ENCODE measurements around the gene SPAST. TPM values are rescaled to one million over a fixed set of nuclear protein-coding genes. Genes with fewer than 3 reads are reported as not detected.

SPAST gene
- total and polyA plus RNA-seq, 9 of the 15 experiments (the other 6 are each of a cell fraction or from before 2014, with no cell fraction given): 7.4 to 37.0 (median 19.0) TPM

DNA sequence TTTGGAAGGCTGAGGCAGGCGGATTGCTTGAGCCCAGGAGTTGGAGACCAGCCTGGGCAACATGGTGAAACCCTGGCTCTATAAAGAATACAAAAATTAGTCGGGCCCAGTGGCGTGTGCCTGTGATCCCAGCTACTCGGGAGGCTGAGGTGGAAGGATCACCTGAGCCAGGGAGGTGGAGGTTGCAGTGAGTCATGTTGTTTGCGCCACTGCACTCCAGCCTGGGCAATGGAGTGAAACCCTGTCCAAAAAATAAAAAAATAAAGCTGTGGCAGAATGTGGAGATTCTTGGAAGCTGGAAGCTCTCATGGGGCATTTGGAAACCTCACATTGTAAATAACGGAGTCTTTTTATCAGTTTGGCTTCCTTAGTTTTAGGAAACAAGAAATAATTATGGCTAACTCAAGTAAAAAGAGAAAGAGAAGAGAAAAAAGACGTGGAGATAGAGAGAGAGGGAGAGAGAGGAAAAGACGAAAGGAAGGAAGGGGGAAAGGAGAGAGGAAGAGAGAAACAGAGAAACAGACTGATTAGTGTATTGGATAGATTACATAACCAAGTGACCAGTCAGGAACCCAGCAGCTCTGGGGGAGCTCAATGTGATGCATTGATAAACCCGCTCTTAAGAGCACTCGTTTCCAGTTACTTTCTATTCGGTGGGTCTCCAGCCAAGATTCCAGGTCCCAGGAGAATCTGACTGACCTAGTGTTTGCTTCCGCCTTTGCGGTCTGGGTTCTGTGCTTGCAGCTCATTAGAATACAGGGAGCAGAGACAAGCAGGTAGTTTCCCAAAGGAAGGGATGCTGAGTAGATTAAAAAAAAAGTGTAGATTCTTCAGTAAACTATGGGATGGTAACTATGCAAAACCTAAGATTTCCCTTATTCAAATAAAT, 1.1 kb upstream of the SPAST start:
- ChIA-PET POLR2A (interaction anchor here (1.3 to 3.2 kb wide), 6 partner anchors 10 to 103 kb away, joined by 4 to 30 read pairs (median 6); partner anchors contain the start of genes DPY30 and SLC30A6), CTCF (ENCODE audit: low intra/inter-chr PET ratio) (no interaction called here)
- Histone ChIP-seq H2AFZ (ENCODE audit: low read depth, low read length) (peak overlapping the region; percentile 94), H3K27ac (ENCODE audit: extremely low read depth, low read depth, low read length) (peak overlapping the region; percentile 60), H3K4me1 (replicated peaks in 1 of 2; ENCODE audit: control insufficient read depth in 2 of 2, insufficient read depth in 2 of 2, low read length in 2 of 2) (peaks cover 13 to 31% of the 10 kb centered on the region in 2 experiments; a peak in 4 of 5 replicates), H4K20me1 (replicated peaks; ENCODE audit: control insufficient read depth, insufficient read depth, low read length) (no peaks in the 10 kb centered on the region), H3K9me3 (replicated peaks; ENCODE audit: control insufficient read depth, insufficient read depth, low read depth, low read length) (no peaks in the 10 kb centered on the region), H3K4me2 (ENCODE audit: insufficient read depth, low read length) (peak overlapping the region; percentile 80), H3K9me1 (ENCODE audit: control insufficient read depth, insufficient read depth, low read length) (no peaks in the 10 kb centered on the region), H3K27me3 (ENCODE audit: control insufficient read depth in 2 of 2, insufficient read depth in 2 of 2, low read length in 2 of 2) (no peaks in the 10 kb centered on the region), H3K36me3 (ENCODE audit: control insufficient read depth, insufficient read depth, low read length) (peaks cover 3% of the 10 kb centered on the region; the same call in 2 of the 3 replicates), H3K79me2 (ENCODE audit: control insufficient read depth, insufficient read depth, low read length) (peaks cover 18% of the 10 kb centered on the region), H3K9ac (ENCODE audit: insufficient read depth in 1 of 2, low read depth in 2 of 2, low read length in 2 of 2) (peak overlapping the region; percentile 65 to 66), H3K4me3 (peak overlapping the region; percentile 96)
- BruUV-seq (replicated peaks): no TSS peak
- peak; percentile 73 for FAIRE-seq
- 13% methylated on average over 13 of the region's 13 CpGs for WGBS (ENCODE audit: insufficient coverage, low coverage, missing lambda C conversion rate)
- intact Hi-C loops (cut with micrococcal nuclease) (loop anchor here (2.0 kb wide), 1 partner anchor 51 kb away; the partner anchor contains the start of gene MEMO1), in situ Hi-C loops (cut with MboI) (no loop called here)
- ATAC-seq: peak; percentile 7
- DNase-seq (ENCODE audit: extremely low read depth in 1 of 4, low spot score in 3 of 4): peak; percentile 37 to 80 (median 51)
- TF ChIP-seq ESRRA (IDR thresholded peaks at IDR 0.05; ENCODE audit: borderline replicate concordance, low read depth) (peak; percentile 27; the same call in 1 of the 2 replicates), ZNF436 (CRISPR knock-in tag; IDR thresholded peaks at IDR 0.05) (no peak), ZNF79 (CRISPR knock-in tag; IDR thresholded peaks at IDR 0.05; ENCODE audit: low read depth) (no peak), NFATC3 (IDR thresholded peaks at IDR 0.05) (no peak), ETS2 (tag; IDR thresholded peaks at IDR 0.05; ENCODE audit: borderline replicate concordance, poor library complexity, severe bottlenecking) (no peak), ZNF830 (CRISPR knock-in tag; IDR thresholded peaks at IDR 0.05) (no peak), ZNF124 (CRISPR knock-in tag; IDR thresholded peaks at IDR 0.05) (no peak), POLR2AphosphoS5 (IDR thresholded peaks at IDR 0.05; ENCODE audit: control insufficient read depth, insufficient read depth, low read depth, low read length) (peak; percentile 28; the same call in 1 of the 2 replicates), RFX5 (IDR thresholded peaks at IDR 0.05; ENCODE audit: low read depth, low read length) (no peak), RCOR1 (IDR thresholded peaks at IDR 0.05; ENCODE audit: borderline replicate concordance in 1 of 2, low read depth in 2 of 2, low read length in 2 of 2) (peak in 1 of 2 experiments; percentile 37; a peak in 1 of 4 replicates), IRF2 (CRISPR knock-in tag; IDR thresholded peaks at IDR 0.05) (no peak), CREBBP (IDR thresholded peaks at IDR 0.05; ENCODE audit: low read depth, low read length) (no peak), CBX3 (IDR thresholded peaks at IDR 0.05; ENCODE audit: borderline replicate concordance in 1 of 2, low read length in 2 of 2) (no peak), OTX1 (CRISPR knock-in tag; IDR thresholded peaks at IDR 0.05) (no peak), NCOA6 (IDR thresholded peaks at IDR 0.05) (no peak), JUND (IDR thresholded peaks at IDR 0.05; ENCODE audit: borderline replicate concordance, low read depth, low read length) (0 out of 2 replicates have a peak, but pooled peaks have one; percentile 13), JUND (tag; IDR thresholded peaks at IDR 0.05; ENCODE audit: borderline replicate concordance, low read depth, low read length) (no peak), COPS2 (conservative IDR thresholded peaks at IDR 0.05) (no peak)
- TF ChIP-seq, protein P1, sequence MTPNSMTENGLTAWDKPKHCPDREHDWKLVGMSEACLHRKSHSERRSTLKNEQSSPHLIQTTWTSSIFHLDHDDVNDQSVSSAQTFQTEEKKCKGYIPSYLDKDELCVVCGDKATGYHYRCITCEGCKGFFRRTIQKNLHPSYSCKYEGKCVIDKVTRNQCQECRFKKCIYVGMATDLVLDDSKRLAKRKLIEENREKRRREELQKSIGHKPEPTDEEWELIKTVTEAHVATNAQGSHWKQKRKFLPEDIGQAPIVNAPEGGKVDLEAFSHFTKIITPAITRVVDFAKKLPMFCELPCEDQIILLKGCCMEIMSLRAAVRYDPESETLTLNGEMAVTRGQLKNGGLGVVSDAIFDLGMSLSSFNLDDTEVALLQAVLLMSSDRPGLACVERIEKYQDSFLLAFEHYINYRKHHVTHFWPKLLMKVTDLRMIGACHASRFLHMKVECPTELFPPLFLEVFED (CRISPR knock-in tag; conservative IDR thresholded peaks at IDR 0.05): 0 out of 2 replicates have a peak, but pooled peaks have one; percentile 20
- TF ChIP-seq, protein P2, sequence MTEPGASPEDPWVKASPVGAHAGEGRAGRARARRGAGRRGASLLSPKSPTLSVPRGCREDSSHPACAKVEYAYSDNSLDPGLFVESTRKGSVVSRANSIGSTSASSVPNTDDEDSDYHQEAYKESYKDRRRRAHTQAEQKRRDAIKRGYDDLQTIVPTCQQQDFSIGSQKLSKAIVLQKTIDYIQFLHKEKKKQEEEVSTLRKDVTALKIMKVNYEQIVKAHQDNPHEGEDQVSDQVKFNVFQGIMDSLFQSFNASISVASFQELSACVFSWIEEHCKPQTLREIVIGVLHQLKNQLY (CRISPR knock-in tag; conservative IDR thresholded peaks at IDR 0.05): no peak

Measured in K562 (cell line).